Pancreas (tissue), 10 donors: ENCODE results near the gene FOXF2. TPM values are rescaled to one million over a fixed set of nuclear protein-coding genes. Genes with fewer than 3 reads are reported as not detected.
A peak's percentile ranks its signal among the peaks of the same experiment; 100 is the strongest.

ENCODE experiments used
- ATAC-seq, 4 donors: fragments of 200-7000 bp; cut with Tn5 transposase; one replicate each; pipeline versions ENCODE4 v1.8.0 to v1.9.1; 2020; ENCODE audit warnings: mild to moderate bottlenecking in 4 of 4, moderate library complexity in 4 of 4
- DNase-seq, 6 donors: peaks; one replicate each; pipeline ENCODE4 v3.0.0-alpha.2; 2020
- FAIRE-seq: peaks from 2 replicates; lab custom pipeline; 2012; peaks lifted over from hg19 to GRCh38; lab: Jason Lieb, UNC
- H3K27ac ChIP-seq, 4 donors: fragments of 200-600 bp; sonication (generic); 1 replicate in 3 of 4; 2 replicates in 1 of 4; pipeline versions ENCODE4 v1.5.0 to v1.8.0; 2020
- H3K27me3 ChIP-seq, 4 donors: fragments of 200-600 bp; one replicate each; pipeline ENCODE4 v1.8.0; 2021
- H3K36me3 ChIP-seq, 3 donors: fragments of 200-600 bp; sonication (generic) in 1 of 3; one replicate each; pipeline versions ENCODE4 v1.5.0 to v1.8.0; 2020 to 2021
- H3K4me1 ChIP-seq, 3 donors: fragments of 200-600 bp; one replicate each; pipeline ENCODE4 v1.8.0; 2021
- H3K4me3 ChIP-seq, 4 donors: fragments of 200-600 bp; sonication (generic) in 2 of 4; one replicate each; pipeline versions ENCODE4 v1.5.0 to v1.8.0; 2020 to 2021
- H3K9me3 ChIP-seq, 4 donors: fragments of 200-600 bp; one replicate each; pipeline ENCODE4 v1.8.0; 2021
- CTCF ChIP-seq, 4 donors: fragments of 200-600 bp; sonication (generic) in 3 of 4; IDR thresholded peaks; one replicate each; pipeline versions ENCODE4 v1.5.0 to v1.8.0; 2021; ENCODE audit warnings: antibody characterized with exemption in 4 of 4
- WGBS, 2 donors: extraction: QIAGEN DNeasy Blood & Tissue Kit; methylation state at CpG; one replicate each; pipeline ENCODE4 v1.1.7; 2013; 5-methylcytosine and 5-hydroxymethylcytosine counted together
- intact Hi-C, 3 donors: fragments of 100-400 bp; cut with DNase I; formaldehyde crosslinking; loops; one replicate each; pipeline versions ENCODE4 v1.11.1 to v1.14.2; 2022
- polyA plus RNA-seq, 2 donors: library from polyadenylated mRNA; stranded (reverse); fragments of 200-250 nt; gene quantifications; one replicate each; pipeline ENCODE4 v1.2.3, GENCODE V29; 2013
- total RNA-seq, 6 donors: library from RNA; stranded (reverse); fragmentation: NEBNext Ultra II Directional in 4 of 6; extraction: Animal tissue kit (Norgen Biotek cat#: 25700) in 4 of 6; gene quantifications; one replicate each; pipeline versions ENCODE4 v1.2.1 to v1.2.4, GENCODE V29; 2021 to 2023
- donor health status: healthy with polysubstance abuse.
- donor health status: DM: no; HTN: no; CAD: no; lungs with moderate emphysema.
- donor health status: DM: no; HTN: no; CAD: no.
- donor health status: control.
- donor health status: control.
- donor health status: Bipolar disorder and iron deficiency.
- donor health status: DM: yes; HTN: yes; CAD: no.
- donor health status: DM: no; HTN: no; CAD: no.
- donor health status: DM: no; HTN: no; CAD: no.
- donor health status: DM: yes; HTN: yes; CAD: no.

The FOXF2 gene
- total RNA-seq (under 1 TPM; 0.12 to 0.90 (median 0.35) TPM), polyA plus RNA-seq (under 1 TPM; 0.23 to 0.82 TPM)

- H3K27ac ChIP-seq = no peak within 1 kb of the TSS
- WGBS, 2 donors = 0 to 1% methylated on average over 5 to 106 of the region's 112 CpGs
- DNase-seq (no peak), FAIRE-seq (no peak), ATAC-seq (peak in 2 of 4 donors; percentile 18 to 26)
- intact Hi-C loops = loop anchor here in 2 of 3 donors (5.0 to 10.0 kb wide), 3 partner anchors 595 to 795 kb away; no protein-coding TSS in a partner anchor
- no peaks in the 10 kb centered on the region for H3K9me3 ChIP-seq
- no peaks in the 10 kb centered on the region for H3K36me3 ChIP-seq
- H3K27me3 ChIP-seq = peaks cover 0 to 26% (median 15%) of the 10 kb centered on the region in 4 donors
- TF ChIP-seq CTCF (IDR thresholded peaks at IDR 0.05) = no peak
- H3K4me1 ChIP-seq = peaks cover 0 to 4% (median 0%) of the 10 kb centered on the region in 3 donors
- peak within 1 kb of the TSS in 3 of 4 donors; percentile 5 to 39 (median 27) for H3K4me3 ChIP-seq
These were observed at the start of gene FOXF2 for GRCh38 chr6:1389369-1390132. TSS of gene FOXF2 (plus strand) at chr6:1389576. CDS start at chr6:1389948, 372 bp downstream.

GRCh38 chr6:1346101-1346500, 43.3 kb upstream of the FOXF2 start:
- H3K9me3 ChIP-seq = peaks cover 0 to under 1% (median 0%) of the 10 kb centered on the region in 4 donors

GRCh38 chr6:1346558-1347091, 42.8 kb upstream of the FOXF2 start:
- Histone ChIP-seq H3K9me3 (peaks cover 0 to 6% (median 0%) of the 10 kb centered on the region in 4 donors), H3K4me3 (no peak overlapping the region), H3K36me3 (no peaks in the 10 kb centered on the region), H3K27ac (no peak overlapping the region), H3K27me3 (no peaks in the 10 kb centered on the region), H3K4me1 (no peaks in the 10 kb centered on the region)
- TF ChIP-seq CTCF (IDR thresholded peaks at IDR 0.05) = no peak
- no peak for FAIRE-seq
- ATAC-seq = no peak
- 73 to 87% methylated on average over 5 of the region's 5 CpGs for WGBS, 2 donors
- intact Hi-C loops = loop anchor here in 1 of 3 donors (10.0 kb wide), 1 partner anchor 432 kb away; no protein-coding TSS in a partner anchor
- no peak for DNase-seq

More at GRCh38 chr6:1346101-1346500, 43.3 kb upstream of the FOXF2 start:
- no peak for TF ChIP-seq CTCF (IDR thresholded peaks at IDR 0.05)
- H3K27ac ChIP-seq = no peak overlapping the region
- DNase-seq = no peak
- H3K27me3 ChIP-seq = no peaks in the 10 kb centered on the region
- intact Hi-C loops = loop anchor here in 1 of 3 donors (10.0 kb wide), 1 partner anchor 431 kb away; no protein-coding TSS in a partner anchor
- no peak for ATAC-seq
- FAIRE-seq = no peak
- H3K4me3 ChIP-seq = no peak overlapping the region
- no peaks in the 10 kb centered on the region for H3K36me3 ChIP-seq
- H3K4me1 ChIP-seq = no peaks in the 10 kb centered on the region

- intact Hi-C loops = loop anchor here in 1 of 3 donors (10.0 kb wide), 1 partner anchor 432 kb away; no protein-coding TSS in a partner anchor
- TF ChIP-seq CTCF (IDR thresholded peaks at IDR 0.05) = no peak
- H3K4me3 ChIP-seq = no peak overlapping the region
- peaks cover 0 to 7% (median 0%) of the 10 kb centered on the region in 4 donors for H3K9me3 ChIP-seq
- H3K4me1 ChIP-seq = no peaks in the 10 kb centered on the region
- DNase-seq (no peak), FAIRE-seq (no peak), ATAC-seq (no peak)
- WGBS, 2 donors = 82 to 89% methylated on average over 3 of the region's 3 CpGs
- no peaks in the 10 kb centered on the region for H3K36me3 ChIP-seq
- H3K27me3 ChIP-seq = no peaks in the 10 kb centered on the region
- no peak overlapping the region for H3K27ac ChIP-seq
These were observed 42.2 kb upstream of the FOXF2 start for GRCh38 chr6:1347161-1347560.
